Sigmoid colon (tissue), 4 donors: Measurements from ENCODE around the gene RORB.

Experiments
- CTCF ChIP-seq, 4 experiments: fragments of 450-650 bp in 3 of 4; fragments of 200-600 bp in 1 of 4; IDR thresholded peaks; one replicate each; pipeline ENCODE4 v1.5.1; 2016 to 2019; ENCODE audit warnings: antibody characterized with exemption in 4 of 4, mild to moderate bottlenecking in 3 of 4, moderate library complexity in 2 of 4
- EP300 ChIP-seq, 4 donors: sonication (generic); formaldehyde crosslinking; IDR thresholded peaks; one replicate each; pipeline ENCODE4 v1.6.1; 2017; ENCODE audit warnings: antibody characterized with exemption in 4 of 4
- POLR2A ChIP-seq, 2 donors: fragments of 450-650 bp; IDR thresholded peaks; one replicate each; pipeline ENCODE4 v1.6.1; 2016; ENCODE audit warnings: antibody characterized with exemption in 2 of 2, mild to moderate bottlenecking in 2 of 2, moderate library complexity in 2 of 2
- POLR2AphosphoS5 ChIP-seq, 4 donors: sonication (generic); formaldehyde crosslinking; IDR thresholded peaks; one replicate each; pipeline ENCODE4 v1.6.1; 2017; ENCODE audit warnings: antibody characterized with exemption in 4 of 4

GRCh38 chr9:74511333-74511732, 14.2 kb downstream of the RORB start:
- no peak for TF ChIP-seq CTCF (IDR thresholded peaks at IDR 0.05)
- no peak for TF ChIP-seq POLR2A (IDR thresholded peaks at IDR 0.05)
- no peak for TF ChIP-seq POLR2AphosphoS5 (IDR thresholded peaks at IDR 0.05)
- no peak for TF ChIP-seq EP300 (IDR thresholded peaks at IDR 0.05)
